Left ventricle myocardium inferior (tissue), 1 donor: ENCODE results near the gene IGFBP6. TPM values are rescaled to one million over a fixed set of nuclear protein-coding genes. Genes with fewer than 3 reads are reported as not detected.

Experiments used
- DNase-seq: peaks from one replicate; pipeline ENCODE4 v3.0.0-alpha.2; 2020
- H3K27ac ChIP-seq: fragments of 200-600 bp; replicated peaks from 2 replicates; pipeline ENCODE4 v1.8.0; 2021
- H3K27me3 ChIP-seq: fragments of 200-600 bp; 2 replicates; pipeline ENCODE4 v1.8.0; 2021; ENCODE audit warnings: low read depth
- H3K36me3 ChIP-seq: fragments of 200-600 bp; 2 replicates; pipeline ENCODE4 v1.8.0; 2021
- H3K4me1 ChIP-seq: fragments of 200-600 bp; 2 replicates; pipeline ENCODE4 v1.8.0; 2021
- H3K4me3 ChIP-seq: fragments of 200-600 bp; 2 replicates; pipeline ENCODE4 v1.8.0; 2021; ENCODE audit warnings: mild to moderate bottlenecking, moderate library complexity
- H3K9me3 ChIP-seq: fragments of 200-600 bp; replicated peaks from 2 replicates; pipeline ENCODE4 v1.8.0; 2021
- intact Hi-C: fragments of 100-400 bp; cut with micrococcal nuclease; formaldehyde crosslinking; loops from one replicate; pipeline ENCODE4 v1.11.0; 2022
- total RNA-seq: library from RNA; stranded (reverse); fragmentation: NEBNext Ultra II Directional; extraction: Animal tissue kit (Norgen Biotek cat#: 25700); gene quantifications from one replicate; pipeline ENCODE4 v1.2.1, GENCODE V29; 2021
- TF ChIP-seq, protein P1 (sequence below): fragments of 200-600 bp; IDR thresholded peaks from 2 replicates; pipeline ENCODE4 v1.8.0; 2021; ENCODE audit warnings: antibody characterized with exemption, mild to moderate bottlenecking, borderline replicate concordance
- donor health status: DM: no; HTN: yes; CAD: no; lungs with severe emphysema.

IGFBP6 gene
- total RNA-seq, 1 donor from 2014 or later: 53.0 TPM

DNA sequence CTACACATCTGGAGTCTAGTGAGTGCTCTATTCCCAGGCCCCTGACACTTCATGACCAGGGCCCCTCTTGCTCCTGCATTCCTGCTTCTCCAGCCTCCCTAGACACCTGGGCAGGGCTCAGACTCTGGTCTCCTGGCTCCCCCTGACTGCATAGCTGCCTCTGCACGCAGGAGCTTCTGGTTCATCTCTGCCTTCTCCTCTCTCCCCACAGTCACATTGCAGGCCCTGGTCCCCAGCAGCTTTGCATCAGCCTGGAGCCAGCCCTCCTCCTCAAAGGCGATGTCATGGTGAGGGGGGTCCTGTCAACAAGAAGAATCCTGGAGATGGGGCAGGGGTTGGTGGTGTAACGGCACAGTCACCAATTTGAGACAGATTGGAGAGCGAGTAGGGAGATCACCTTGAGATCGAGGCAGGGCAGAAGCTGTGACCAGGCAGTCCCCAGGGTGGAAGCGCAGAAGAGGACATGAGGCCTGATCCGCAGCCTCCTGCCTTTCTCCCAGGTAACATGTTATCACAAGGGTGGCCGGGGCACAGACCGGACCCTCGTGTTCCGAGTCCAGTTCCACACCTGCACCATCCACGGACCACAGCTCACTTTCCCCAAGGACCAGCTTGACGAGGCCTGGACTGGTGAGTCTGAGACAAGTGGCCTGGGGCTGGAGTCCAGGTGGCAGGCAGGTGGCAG is 39.5 kb upstream of the IGFBP6 start:
- TF ChIP-seq, protein P1, sequence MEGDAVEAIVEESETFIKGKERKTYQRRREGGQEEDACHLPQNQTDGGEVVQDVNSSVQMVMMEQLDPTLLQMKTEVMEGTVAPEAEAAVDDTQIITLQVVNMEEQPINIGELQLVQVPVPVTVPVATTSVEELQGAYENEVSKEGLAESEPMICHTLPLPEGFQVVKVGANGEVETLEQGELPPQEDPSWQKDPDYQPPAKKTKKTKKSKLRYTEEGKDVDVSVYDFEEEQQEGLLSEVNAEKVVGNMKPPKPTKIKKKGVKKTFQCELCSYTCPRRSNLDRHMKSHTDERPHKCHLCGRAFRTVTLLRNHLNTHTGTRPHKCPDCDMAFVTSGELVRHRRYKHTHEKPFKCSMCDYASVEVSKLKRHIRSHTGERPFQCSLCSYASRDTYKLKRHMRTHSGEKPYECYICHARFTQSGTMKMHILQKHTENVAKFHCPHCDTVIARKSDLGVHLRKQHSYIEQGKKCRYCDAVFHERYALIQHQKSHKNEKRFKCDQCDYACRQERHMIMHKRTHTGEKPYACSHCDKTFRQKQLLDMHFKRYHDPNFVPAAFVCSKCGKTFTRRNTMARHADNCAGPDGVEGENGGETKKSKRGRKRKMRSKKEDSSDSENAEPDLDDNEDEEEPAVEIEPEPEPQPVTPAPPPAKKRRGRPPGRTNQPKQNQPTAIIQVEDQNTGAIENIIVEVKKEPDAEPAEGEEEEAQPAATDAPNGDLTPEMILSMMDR: no peak
- no peak for DNase-seq
- H3K4me1 ChIP-seq: peaks cover 99% of the 10 kb centered on the region

DNA sequence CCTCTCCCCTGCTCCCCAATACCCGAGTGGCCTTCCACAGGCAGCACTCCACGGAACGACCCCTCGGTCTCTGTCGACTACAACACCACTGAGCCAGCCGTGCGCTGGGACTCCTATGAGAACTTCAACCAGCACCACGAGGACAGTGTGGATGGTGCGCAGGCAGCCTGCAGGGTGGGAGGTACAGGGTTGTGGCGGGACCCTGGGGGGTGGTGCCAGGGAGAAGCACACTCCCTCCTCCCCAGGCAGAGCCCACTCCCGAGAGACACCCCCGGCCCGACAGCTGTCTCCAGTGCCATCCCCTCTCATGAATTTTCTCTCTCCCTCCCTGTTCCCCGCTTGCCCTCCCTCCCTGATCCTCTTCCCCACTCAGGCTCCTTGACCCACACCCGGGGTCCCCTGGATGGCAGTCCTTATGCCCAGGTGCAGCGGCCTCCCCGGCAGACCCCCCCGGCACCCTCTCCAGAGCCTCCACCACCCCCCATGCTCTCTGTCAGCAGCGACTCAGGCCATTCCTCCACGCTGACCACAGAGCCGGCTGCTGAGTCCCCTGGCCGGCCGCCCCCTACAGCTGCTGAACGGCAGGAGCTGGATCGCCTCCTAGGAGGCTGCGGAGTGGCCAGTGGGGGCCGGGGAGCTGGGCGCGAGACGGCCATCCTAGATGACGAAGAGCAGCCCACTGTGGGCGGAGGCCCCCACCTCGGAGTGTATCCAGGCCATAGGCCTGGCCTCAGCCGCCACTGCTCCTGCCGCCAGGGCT is 38.6 kb upstream of the IGFBP6 start:
- H3K4me1 ChIP-seq: peaks cover 99% of the 10 kb centered on the region
- peak overlapping the region; percentile 100 for H3K27ac ChIP-seq
- intact Hi-C loops: no loop called here
- no peaks in the 10 kb centered on the region for H3K9me3 ChIP-seq
- DNase-seq: no peak
- TF ChIP-seq, protein P1: no peak
- H3K36me3 ChIP-seq: peaks cover 89% of the 10 kb centered on the region
- no peaks in the 10 kb centered on the region for H3K27me3 ChIP-seq
- no peak overlapping the region for H3K4me3 ChIP-seq

More for the DNA sequence above, 39.5 kb upstream of the IGFBP6 start:
- H3K36me3 ChIP-seq: peaks cover 86% of the 10 kb centered on the region
- intact Hi-C loops: no loop called here
- H3K9me3 ChIP-seq: no peaks in the 10 kb centered on the region
- peak overlapping the region; percentile 100 for H3K27ac ChIP-seq
- H3K4me3 ChIP-seq: no peak overlapping the region
- no peaks in the 10 kb centered on the region for H3K27me3 ChIP-seq

DNA sequence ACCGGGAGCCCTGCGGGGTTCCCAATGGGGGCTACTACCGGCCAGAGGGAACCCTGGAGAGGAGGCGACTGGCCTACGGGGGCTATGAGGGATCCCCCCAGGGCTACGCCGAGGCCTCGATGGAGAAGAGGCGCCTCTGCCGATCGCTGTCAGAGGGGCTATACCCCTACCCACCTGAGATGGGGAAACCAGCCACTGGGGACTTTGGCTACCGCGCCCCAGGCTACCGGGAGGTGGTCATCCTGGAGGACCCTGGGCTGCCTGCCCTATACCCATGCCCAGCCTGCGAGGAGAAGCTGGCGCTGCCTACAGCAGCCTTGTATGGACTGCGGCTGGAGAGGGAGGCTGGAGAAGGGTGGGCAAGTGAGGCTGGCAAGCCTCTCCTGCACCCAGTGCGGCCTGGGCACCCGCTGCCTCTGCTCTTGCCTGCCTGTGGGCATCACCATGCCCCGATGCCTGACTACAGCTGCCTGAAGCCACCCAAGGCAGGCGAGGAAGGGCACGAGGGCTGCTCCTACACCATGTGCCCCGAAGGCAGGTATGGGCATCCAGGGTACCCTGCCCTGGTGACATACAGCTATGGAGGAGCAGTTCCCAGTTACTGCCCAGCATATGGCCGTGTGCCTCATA is 37.9 kb upstream of the IGFBP6 start:
- no peak overlapping the region for H3K4me3 ChIP-seq
- intact Hi-C loops: no loop called here
- no peak for DNase-seq
- H3K36me3 ChIP-seq: peaks cover 91% of the 10 kb centered on the region
- no peaks in the 10 kb centered on the region for H3K9me3 ChIP-seq
- peak overlapping the region; percentile 100 for H3K27ac ChIP-seq
- peaks cover 99% of the 10 kb centered on the region for H3K4me1 ChIP-seq
- no peaks in the 10 kb centered on the region for H3K27me3 ChIP-seq
- TF ChIP-seq, protein P1: no peak

DNA sequence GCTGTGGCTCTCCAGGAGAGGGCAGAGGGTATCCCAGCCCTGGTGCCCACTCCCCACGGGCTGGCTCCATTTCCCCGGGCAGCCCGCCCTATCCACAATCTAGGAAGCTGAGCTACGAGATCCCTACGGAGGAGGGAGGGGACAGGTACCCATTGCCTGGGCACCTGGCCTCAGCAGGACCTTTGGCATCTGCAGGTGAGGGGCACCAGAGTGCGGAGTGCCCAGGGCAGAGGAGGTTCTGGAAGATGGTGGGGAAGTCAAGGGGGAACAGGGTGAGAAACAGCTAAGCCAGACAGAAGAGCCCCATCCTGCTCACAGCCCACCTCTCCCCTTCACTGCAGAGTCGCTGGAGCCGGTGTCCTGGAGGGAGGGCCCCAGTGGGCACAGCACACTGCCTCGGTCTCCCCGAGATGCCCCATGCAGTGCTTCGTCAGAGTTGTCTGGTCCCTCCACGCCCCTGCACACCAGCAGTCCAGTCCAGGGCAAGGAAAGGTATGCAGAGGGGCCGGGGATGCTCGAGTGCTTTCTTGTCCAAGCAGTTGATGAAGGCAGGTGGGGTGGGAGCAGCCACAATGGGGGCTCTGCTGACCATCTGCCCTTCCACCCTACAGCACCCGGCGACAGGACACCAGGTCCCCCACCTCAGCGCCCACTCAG is 37.3 kb upstream of the IGFBP6 start:
- Histone ChIP-seq H3K9me3 (no peaks in the 10 kb centered on the region), H3K36me3 (peaks cover 88% of the 10 kb centered on the region), H3K27me3 (no peaks in the 10 kb centered on the region), H3K4me3 (peak overlapping the region; percentile 6), H3K27ac (peak overlapping the region; percentile 100), H3K4me1 (peaks cover 99% of the 10 kb centered on the region)
- TF ChIP-seq, protein P1: no peak
- DNase-seq: no peak
- intact Hi-C loops: no loop called here

DNA sequence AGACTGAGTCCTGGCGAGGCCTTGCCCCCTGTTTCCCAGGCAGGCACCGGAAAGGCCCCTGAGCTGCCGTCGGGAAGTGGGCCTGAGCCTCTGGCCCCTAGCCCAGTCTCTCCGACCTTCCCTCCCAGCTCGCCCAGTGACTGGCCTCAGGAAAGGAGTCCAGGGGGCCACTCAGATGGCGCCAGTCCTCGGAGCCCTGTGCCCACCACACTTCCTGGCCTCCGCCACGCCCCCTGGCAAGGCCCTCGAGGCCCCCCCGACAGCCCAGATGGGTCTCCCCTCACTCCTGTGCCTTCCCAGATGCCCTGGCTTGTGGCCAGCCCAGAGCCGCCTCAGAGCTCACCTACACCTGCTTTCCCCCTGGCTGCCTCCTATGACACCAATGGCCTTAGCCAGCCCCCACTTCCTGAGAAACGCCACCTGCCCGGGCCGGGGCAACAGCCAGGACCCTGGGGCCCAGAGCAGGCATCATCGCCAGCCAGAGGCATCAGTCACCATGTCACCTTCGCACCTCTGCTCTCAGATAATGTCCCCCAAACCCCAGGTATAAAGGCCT is 36.7 kb upstream of the IGFBP6 start:
- TF ChIP-seq, protein P1: no peak
- Histone ChIP-seq H3K4me1 (peaks cover 99% of the 10 kb centered on the region), H3K27ac (peak overlapping the region; percentile 100), H3K36me3 (peaks cover 86% of the 10 kb centered on the region), H3K9me3 (no peaks in the 10 kb centered on the region), H3K4me3 (peak overlapping the region; percentile 6), H3K27me3 (no peaks in the 10 kb centered on the region)
- no peak for DNase-seq
- intact Hi-C loops: no loop called here
